ENCODE results near the gene GHDC.

GHDC gene

GRCh38 chr17:42200706-42201457 is 6.6 kb upstream of the GHDC start:
- no peaks in the 10 kb centered on the region for H3K9me3 ChIP-seq (replicated peaks; ENCODE audit: insufficient read depth, low read length)
- H3K4me1 ChIP-seq (ENCODE audit: low read length): no peaks in the 10 kb centered on the region
- DNase-seq: no peak
- no peak overlapping the region for H2AFZ ChIP-seq (ENCODE audit: low read length)
- H3K79me2 ChIP-seq (ENCODE audit: low read length): no peaks in the 10 kb centered on the region
- H3K27me3 ChIP-seq (replicated peaks; ENCODE audit: insufficient read depth, low read length): no peaks in the 10 kb centered on the region
- no peaks in the 10 kb centered on the region for H4K20me1 ChIP-seq (ENCODE audit: insufficient read depth, low read length)
- no peaks in the 10 kb centered on the region for H3F3A ChIP-seq (ENCODE audit: insufficient read depth, low read length)
- no peak overlapping the region for H3K4me3 ChIP-seq (ENCODE audit: low read length)
- no peaks in the 10 kb centered on the region for H3K36me3 ChIP-seq (replicated peaks; ENCODE audit: insufficient read depth, low read length)
- H3K4me2 ChIP-seq (ENCODE audit: low read depth, low read length): no peak overlapping the region
- TF ChIP-seq EZH2 (optimal IDR thresholded peaks at IDR 0.05; ENCODE audit: low read depth, low read length) (no peak), EZH2phosphoT487 (IDR thresholded peaks at IDR 0.05; ENCODE audit: low read length) (no peak), CTCF (IDR thresholded peaks at IDR 0.05; ENCODE audit: low read length) (no peak)
- H3K27ac ChIP-seq (ENCODE audit: low read length): no peak overlapping the region
- H3K9me2 ChIP-seq (replicated peaks; ENCODE audit: insufficient read depth, low read length): no peaks in the 10 kb centered on the region
- H3K9ac ChIP-seq (ENCODE audit: low read length): no peak overlapping the region

GRCh38 chr17:42199416-42200011 is 5.2 kb upstream of the GHDC start:
- H3K27me3 ChIP-seq (replicated peaks; ENCODE audit: insufficient read depth, low read length): no peaks in the 10 kb centered on the region
- H3F3A ChIP-seq (ENCODE audit: insufficient read depth, low read length): no peaks in the 10 kb centered on the region
- H3K79me2 ChIP-seq (ENCODE audit: low read length): no peaks in the 10 kb centered on the region
- H3K9ac ChIP-seq (ENCODE audit: low read length): no peak overlapping the region
- H3K27ac ChIP-seq (ENCODE audit: low read length): no peak overlapping the region
- H3K4me2 ChIP-seq (ENCODE audit: low read depth, low read length): no peak overlapping the region
- H3K4me1 ChIP-seq (ENCODE audit: low read length): no peaks in the 10 kb centered on the region
- no peak overlapping the region for H2AFZ ChIP-seq (ENCODE audit: low read length)
- H3K9me3 ChIP-seq (replicated peaks; ENCODE audit: insufficient read depth, low read length): no peaks in the 10 kb centered on the region
- TF ChIP-seq EZH2phosphoT487 (IDR thresholded peaks at IDR 0.05; ENCODE audit: low read length): no peak
- no peak for TF ChIP-seq CTCF (IDR thresholded peaks at IDR 0.05; ENCODE audit: low read length)
- TF ChIP-seq EZH2 (optimal IDR thresholded peaks at IDR 0.05; ENCODE audit: low read depth, low read length): no peak
- no peak for DNase-seq
- no peaks in the 10 kb centered on the region for H4K20me1 ChIP-seq (ENCODE audit: insufficient read depth, low read length)
- H3K9me2 ChIP-seq (replicated peaks; ENCODE audit: insufficient read depth, low read length): no peaks in the 10 kb centered on the region
- H3K36me3 ChIP-seq (replicated peaks; ENCODE audit: insufficient read depth, low read length): no peaks in the 10 kb centered on the region
- no peak overlapping the region for H3K4me3 ChIP-seq (ENCODE audit: low read length)

GRCh38 chr17:42198897-42199296 is 4.6 kb upstream of the GHDC start:
- Histone ChIP-seq H4K20me1 (ENCODE audit: insufficient read depth, low read length) (no peaks in the 10 kb centered on the region), H3K4me3 (ENCODE audit: low read length) (no peak overlapping the region), H3K79me2 (ENCODE audit: low read length) (peaks cover 1% of the 10 kb centered on the region; the same call in 1 of the 2 replicates), H3K36me3 (replicated peaks; ENCODE audit: insufficient read depth, low read length) (no peaks in the 10 kb centered on the region), H2AFZ (ENCODE audit: low read length) (no peak overlapping the region), H3K27ac (ENCODE audit: low read length) (no peak overlapping the region), H3K27me3 (replicated peaks; ENCODE audit: insufficient read depth, low read length) (no peaks in the 10 kb centered on the region), H3K9me2 (replicated peaks; ENCODE audit: insufficient read depth, low read length) (no peaks in the 10 kb centered on the region), H3K4me1 (ENCODE audit: low read length) (no peaks in the 10 kb centered on the region), H3K4me2 (ENCODE audit: low read depth, low read length) (no peak overlapping the region), H3F3A (ENCODE audit: insufficient read depth, low read length) (no peaks in the 10 kb centered on the region), H3K9me3 (replicated peaks; ENCODE audit: insufficient read depth, low read length) (no peaks in the 10 kb centered on the region), H3K9ac (ENCODE audit: low read length) (no peak overlapping the region)
- DNase-seq: no peak
- TF ChIP-seq EZH2phosphoT487 (IDR thresholded peaks at IDR 0.05; ENCODE audit: low read length) (no peak), EZH2 (optimal IDR thresholded peaks at IDR 0.05; ENCODE audit: low read depth, low read length) (no peak), CTCF (IDR thresholded peaks at IDR 0.05; ENCODE audit: low read length) (no peak)

Data from MM.1S (cell line).